GM21529 (cell line): ENCODE data around the gene AMIGO2.

Source experiments
- ATAC-seq: cut with Tn5 transposase; IDR thresholded peaks from one replicate; pipeline ENCODE4 v1.9.1; 2021; ENCODE audit not compliant: unreplicated experiment

The AMIGO2 gene

GRCh38 chr12:47098099-47098498, 18.3 kb upstream of the AMIGO2 start:
- no peak for ATAC-seq

GRCh38 chr12:47097276-47097896, 17.6 kb upstream of the AMIGO2 start:
- no peak for ATAC-seq

GRCh38 chr12:47095446-47096236, 15.9 kb upstream of the AMIGO2 start:
- no peak for ATAC-seq

- no peak for ATAC-seq
These were observed 15.0 kb upstream of the AMIGO2 start for GRCh38 chr12:47094804-47095203.

- ATAC-seq, result no peak
These were observed 11.2 kb upstream of the AMIGO2 start for GRCh38 chr12:47091009-47091408.

GRCh38 chr12:47088021-47088944, 8.5 kb upstream of the AMIGO2 start:
- ATAC-seq, result no peak

GRCh38 chr12:47087088-47087688, 7.4 kb upstream of the AMIGO2 start:
- ATAC-seq, result no peak

GRCh38 chr12:47085815-47086252, 6.1 kb upstream of the AMIGO2 start:
- no peak for ATAC-seq

- ATAC-seq, result no peak
These were observed 4.4 kb upstream of the AMIGO2 start for GRCh38 chr12:47084172-47084571.

- ATAC-seq, result no peak
These were observed 3.2 kb upstream of the AMIGO2 start for GRCh38 chr12:47082796-47083621.

GRCh38 chr12:47082283-47082682, 2.5 kb upstream of the AMIGO2 start:
- ATAC-seq, result no peak

GRCh38 chr12:47080725-47081502, 1.2 kb upstream of the AMIGO2 start:
- no peak for ATAC-seq

- peak; percentile 31 for ATAC-seq
These were observed 394 bp upstream of the AMIGO2 start for GRCh38 chr12:47079981-47080724.

- no peak for ATAC-seq
These were observed 859 bp downstream of the AMIGO2 start for GRCh38 chr12:47078733-47079467.

- no peak for ATAC-seq
These were observed 1.7 kb downstream of the AMIGO2 start for GRCh38 chr12:47078086-47078395.

- no peak for ATAC-seq
These were observed 2.3 kb downstream of the AMIGO2 start for GRCh38 chr12:47077206-47078085.
